GM12872 (cell line): Measurements from ENCODE around the gene MYO15B.

Experiments
- CTCF ChIP-seq: IDR thresholded peaks from 3 replicates; pipeline ENCODE4 v1.5.1; 2011; ENCODE audit warnings: low read depth, mild to moderate bottlenecking, low read length, moderate library complexity; ENCODE audit not compliant: insufficient read depth

Gene MYO15B

GRCh38 chr17:75587675-75588595, at the start of gene MYO15B:
Gene MYO15B (plus strand): TSS chr17:75587800. CDS start chr17:75588058, 258 bp downstream.
- TF ChIP-seq CTCF = peak; percentile 28; the same call in 1 of the 3 replicates

GRCh38 chr17:75539967-75540729, 47.5 kb upstream of the MYO15B start:
- no peak for TF ChIP-seq CTCF

GRCh38 chr17:75540923-75541503, 46.6 kb upstream of the MYO15B start:
- TF ChIP-seq CTCF = no peak

- no peak for TF ChIP-seq CTCF
Observed at GRCh38 chr17:75542229-75542628, 45.4 kb upstream of the MYO15B start.

- TF ChIP-seq CTCF = no peak
Observed at GRCh38 chr17:75542728-75543336, 44.8 kb upstream of the MYO15B start.

GRCh38 chr17:75544250-75544649, 43.4 kb upstream of the MYO15B start:
- no peak for TF ChIP-seq CTCF

GRCh38 chr17:75546181-75546580, 41.4 kb upstream of the MYO15B start:
- no peak for TF ChIP-seq CTCF
